NCI-H510A treated with DMSO at 0.1 percent for 48 hours (cell line): ENCODE data around the gene GRSF1.
"Not testable (repeated sequence)": the region's sequence is repeated elsewhere in the genome, so short reads cannot be mapped to it uniquely, and the experiment has no call there.

Experiments
- DNase-seq: peaks from one replicate; lab custom pipeline; 2025; lab: John Stamatoyannopoulos, UW

The GRSF1 gene

GRCh38 chr4:70831293-70831692 is 8.4 kb downstream of the GRSF1 start:
- DNase-seq = no peak

GRCh38 chr4:70830054-70830453 is 9.6 kb downstream of the GRSF1 start:
- no peak for DNase-seq

- DNase-seq = no peak
These were observed 10.2 kb downstream of the GRSF1 start for GRCh38 chr4:70829492-70829891.

GRCh38 chr4:70829015-70829414 is 10.7 kb downstream of the GRSF1 start:
- no peak for DNase-seq

- no peak for DNase-seq
These were observed 20.8 kb downstream of the GRSF1 start for GRCh38 chr4:70818921-70819320.

GRCh38 chr4:70818173-70818855 is 21.4 kb downstream of the GRSF1 start:
- DNase-seq = no peak

- DNase-seq = no peak
These were observed 22.8 kb downstream of the GRSF1 start for GRCh38 chr4:70816894-70817293.

- no peak for DNase-seq
These were observed 24.3 kb downstream of the GRSF1 start for GRCh38 chr4:70815370-70815769.

GRCh38 chr4:70808151-70808550 is 31.5 kb downstream of the GRSF1 start:
- no peak for DNase-seq

GRCh38 chr4:70802928-70803580 is 36.6 kb downstream of the GRSF1 start:
- peak; percentile 88 for DNase-seq

- peak; percentile 41 for DNase-seq
These were observed 38.4 kb downstream of the GRSF1 start for GRCh38 chr4:70801265-70801809.

- no peak for DNase-seq
These were observed 46.1 kb downstream of the GRSF1 start for GRCh38 chr4:70793626-70794025.

- DNase-seq = no peak
These were observed 51.0 kb downstream of the GRSF1 start for GRCh38 chr4:70788733-70789132.

- DNase-seq = no peak
These were observed 52.2 kb downstream of the GRSF1 start for GRCh38 chr4:70787496-70787895.

GRCh38 chr4:70783096-70783495 is 56.6 kb downstream of the GRSF1 start:
- DNase-seq = no peak

GRCh38 chr4:70778888-70779422 is 60.7 kb downstream of the GRSF1 start:
- DNase-seq = peak; percentile 60

- DNase-seq = no peak
These were observed 66.6 kb downstream of the GRSF1 start for GRCh38 chr4:70772929-70773555.

GRCh38 chr4:70769396-70769795 is 70.3 kb downstream of the GRSF1 start:
- not testable (repeated sequence) for DNase-seq

- no peak for DNase-seq
These were observed 71.3 kb downstream of the GRSF1 start for GRCh38 chr4:70768301-70768948.
